ENCODE results near the gene BSN. TPM values are rescaled to one million over a fixed set of nuclear protein-coding genes. Genes with fewer than 3 reads are reported as not detected.

The BSN gene
- total and polyA plus RNA-seq, 2 of the 4 experiments (the other 2 are of a cell fraction) = under 0.01 to 0.03 TPM

GRCh38 chr3:49506906-49507305 lies 47.4 kb upstream of the BSN start:
- Histone ChIP-seq H2BK15ac (ENCODE audit: low read depth, low read length) (no peak overlapping the region), H2BK5ac (ENCODE audit: low read depth, low read length, poor library complexity, severe bottlenecking) (no peak overlapping the region), H3K27ac (ENCODE audit: insufficient read depth, low read length) (no peak overlapping the region), H3K18ac (ENCODE audit: low read depth, low read length) (no peak overlapping the region), H4K8ac (ENCODE audit: low read depth in 2 of 2, low read length in 2 of 2) (no peak overlapping the region), H3K9me1 (ENCODE audit: insufficient read depth, low read length) (peaks cover 11% of the 10 kb centered on the region), H4K20me1 (ENCODE audit: insufficient read depth, low read length) (no peaks in the 10 kb centered on the region; the same call in 1 of the 2 replicates), H3K27me3 (ENCODE audit: control insufficient read depth, insufficient read depth, low read length) (no peaks in the 10 kb centered on the region), H3K4ac (ENCODE audit: low read depth, low read length) (no peak overlapping the region), H3K9ac (ENCODE audit: low read depth, low read length) (no peak overlapping the region), H2AK5ac (ENCODE audit: low read depth, low read length) (no peak overlapping the region), H2AK9ac (replicated peaks; ENCODE audit: low read depth, low read length, poor library complexity) (no peak overlapping the region), H3K4me3 (ENCODE audit: insufficient read depth, low read depth, low read length) (no peak overlapping the region), H3K4me2 (ENCODE audit: low read depth, low read length) (no peak overlapping the region), H3K23ac (ENCODE audit: low read depth, low read length) (no peak overlapping the region), H4K91ac (ENCODE audit: insufficient read depth, low read depth, low read length) (no peak overlapping the region), H3K14ac (replicated peaks; ENCODE audit: low read depth, low read length) (no peak overlapping the region), H3K56ac (ENCODE audit: extremely low read depth, insufficient read depth, low read length) (no peak overlapping the region), H2AFZ (replicated peaks; ENCODE audit: low read length, poor library complexity) (no peak overlapping the region), H3K4me1 (ENCODE audit: control insufficient read depth, insufficient read depth, low read length) (no peaks in the 10 kb centered on the region), H3K36me3 (ENCODE audit: control insufficient read depth, insufficient read depth, low read length) (peaks cover 4% of the 10 kb centered on the region; the same call in 1 of the 2 replicates), H4K5ac (ENCODE audit: low read depth, low read length) (no peak overlapping the region), H2BK20ac (ENCODE audit: low read depth, low read length) (no peak overlapping the region), H3K79me1 (ENCODE audit: low read depth in 1 of 2, low read length in 2 of 2) (peaks cover 11 to 34% of the 10 kb centered on the region in 2 experiments), H2BK120ac (ENCODE audit: low read depth, low read length) (no peak overlapping the region), H3K9me3 (ENCODE audit: control insufficient read depth, insufficient read depth, low read length) (no peaks in the 10 kb centered on the region)
- in situ Hi-C loops (cut with MboI; ENCODE audit: low sequenced_read_pairs) = no loop called here
- intact Hi-C loops (cut with micrococcal nuclease) = no loop called here
- TF ChIP-seq MXI1 (IDR thresholded peaks at IDR 0.05; ENCODE audit: borderline replicate concordance, low read depth, low read length) (no peak), RFX5 (IDR thresholded peaks at IDR 0.05; ENCODE audit: low read depth, low read length) (no peak), POLR2A (IDR thresholded peaks at IDR 0.05; ENCODE audit: low read depth, low read length) (no peak), SMC3 (IDR thresholded peaks at IDR 0.05; ENCODE audit: low read depth, low read length) (no peak), CEBPB (IDR thresholded peaks at IDR 0.05; ENCODE audit: low read depth, low read length) (no peak)
- 100% methylated on average over 1 of the region's 3 CpGs; no CpG with 5 or more reads in 1 of the 2 experiments for WGBS, 2 experiments (ENCODE audit: extremely low coverage in 2 of 2, insufficient read length in 1 of 2)
- DNase-seq (no peak), ATAC-seq (ENCODE audit: low read depth) (no peak)
- ChIA-PET CTCF (interaction anchor here (0.6 kb wide), 1 partner anchor 238 kb away, joined by 3 read pairs; no protein-coding TSS in a partner anchor), POLR2A (ENCODE audit: unreplicated experiment) (no interaction called here)
- dilution Hi-C loops (cut with HindIII; ENCODE audit: low sequenced_read_pairs, unreplicated experiment) = no loop called here
- BruUV-seq (replicated peaks) = no TSS peak

Measured in IMR-90 (cell line).